Left kidney (tissue), 2 donors: ENCODE results near the gene AQP10. TPM values are rescaled to one million over a fixed set of nuclear protein-coding genes. Genes with fewer than 3 reads are reported as not detected.
"Not testable (repeated sequence)": the region's sequence is repeated elsewhere in the genome, so short reads cannot be mapped to it uniquely, and the experiment has no call there.

ENCODE experiments used
- DNase-seq: peaks from one replicate; pipeline ENCODE4 v3.0.0-alpha.2; 2013
- polyA plus RNA-seq: library from polyadenylated mRNA; unstranded; fragments of 120-200 nt; gene quantifications from one replicate; pipeline ENCODE4 v1.2.1, GENCODE V29; 2013; ENCODE audit not compliant: insufficient read length

The AQP10 gene
- polyA plus RNA-seq, 1 donor = 0.13 TPM

- DNase-seq = no peak
Observed at GRCh38 chr1:154324241-154324640, 3.3 kb downstream of the AQP10 start.

DNA sequence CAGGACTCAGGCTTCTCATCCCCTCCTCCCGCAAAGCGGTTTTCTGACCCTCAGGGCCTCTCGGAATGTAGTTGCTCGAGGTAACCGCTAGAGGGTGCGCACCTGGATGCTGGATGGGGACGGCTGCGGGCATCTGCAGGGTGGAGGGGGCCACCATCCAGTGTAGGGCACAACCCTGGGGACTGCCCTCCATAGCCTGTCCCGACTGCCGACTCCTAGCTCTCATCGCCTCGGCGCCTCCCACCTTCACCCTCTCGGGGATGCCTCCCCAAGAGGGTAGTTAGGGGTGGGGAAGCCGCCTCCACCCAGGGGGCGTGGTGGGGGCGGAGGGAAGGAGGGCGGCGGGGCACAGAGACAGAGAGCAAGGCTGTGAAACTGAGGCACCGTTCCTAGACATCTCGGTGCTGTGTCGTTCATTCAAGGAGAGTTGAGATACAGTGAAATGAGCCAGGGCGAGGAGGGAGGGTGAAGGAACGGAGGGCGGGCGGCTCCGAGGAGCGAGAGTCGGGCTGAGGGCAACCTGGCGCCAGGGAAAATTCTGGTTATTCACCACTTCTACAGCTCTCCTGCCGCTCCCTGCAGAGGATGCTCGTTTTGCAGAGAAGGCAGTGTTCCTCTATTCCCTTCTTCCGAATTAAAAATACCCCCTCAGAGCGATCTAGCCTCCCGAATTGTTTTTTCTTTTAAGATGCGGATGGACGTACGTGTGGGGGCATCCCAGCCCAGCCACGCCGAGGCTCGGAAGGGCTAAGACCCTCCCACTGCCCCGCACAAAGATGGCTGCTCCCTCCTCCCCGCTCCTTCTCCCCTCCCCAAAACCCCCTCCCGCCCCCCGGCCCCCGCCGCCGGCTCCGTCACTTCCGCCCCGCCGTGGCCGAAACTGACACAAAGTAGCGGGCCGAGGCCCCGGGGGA is 4.0 kb downstream of the AQP10 start, which contains the start of gene ATP8B2:
Gene ATP8B2, plus strand, starts transcription at position 857 of the 914 bp plus-strand sequence. CDS start 2,617 bp downstream, outside the sequence.
- DNase-seq = peak; percentile 88

DNA sequence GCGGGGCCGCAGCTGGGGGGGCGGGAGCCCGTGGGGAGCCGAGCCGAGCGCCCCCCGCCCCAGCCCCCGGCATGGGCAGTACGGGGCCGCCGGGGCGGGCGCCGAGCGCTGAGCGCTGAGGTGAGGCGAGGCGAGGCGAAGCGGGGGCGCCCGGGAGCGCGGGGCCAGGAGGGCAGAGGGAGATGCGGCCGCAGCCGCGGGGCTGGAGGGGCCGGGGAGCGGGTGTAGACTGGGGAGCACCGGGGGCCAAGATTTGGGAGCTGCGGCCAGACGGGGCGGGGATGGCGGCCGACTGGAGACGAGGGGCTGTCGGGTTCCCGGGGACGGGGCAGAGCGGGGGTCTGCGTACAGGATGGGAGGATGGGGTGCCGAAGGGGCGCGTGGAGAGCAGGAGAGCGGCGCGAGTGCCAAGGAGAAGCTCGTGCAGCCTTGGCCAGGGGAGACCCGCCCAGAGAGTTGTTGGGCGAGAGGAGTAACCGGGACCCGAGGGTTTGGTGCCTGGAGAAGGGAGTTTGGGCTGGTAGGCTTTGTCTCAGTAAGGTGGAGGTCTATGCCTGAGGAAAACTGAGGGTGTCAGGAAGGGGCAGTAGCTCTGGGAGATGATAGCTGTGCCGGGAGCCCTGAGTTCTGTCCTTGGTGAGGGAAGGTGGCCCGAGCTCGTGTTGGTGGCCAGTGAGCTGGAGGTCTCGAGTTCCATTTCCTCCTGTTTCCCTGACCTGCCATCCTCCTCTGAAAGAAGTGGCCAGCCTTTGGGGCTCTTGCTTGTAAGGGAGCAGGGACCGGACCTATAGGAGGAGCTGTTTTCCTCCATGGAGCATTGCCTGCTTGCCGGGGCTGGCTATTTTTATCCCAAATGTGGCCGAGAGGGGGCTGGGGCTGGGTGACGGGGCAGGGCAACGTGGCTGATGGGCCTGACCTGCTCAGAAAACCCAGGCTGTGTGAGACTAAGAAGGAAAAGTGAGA is 5.0 kb downstream of the AQP10 start:
- peak; percentile 63 for DNase-seq

- DNase-seq = no peak
Observed at GRCh38 chr1:154326546-154327465, 5.9 kb downstream of the AQP10 start.

GRCh38 chr1:154327466-154328317 is 6.8 kb downstream of the AQP10 start:
- DNase-seq = no peak

GRCh38 chr1:154328318-154329151 is 7.6 kb downstream of the AQP10 start:
- DNase-seq = peak; percentile 63

DNA sequence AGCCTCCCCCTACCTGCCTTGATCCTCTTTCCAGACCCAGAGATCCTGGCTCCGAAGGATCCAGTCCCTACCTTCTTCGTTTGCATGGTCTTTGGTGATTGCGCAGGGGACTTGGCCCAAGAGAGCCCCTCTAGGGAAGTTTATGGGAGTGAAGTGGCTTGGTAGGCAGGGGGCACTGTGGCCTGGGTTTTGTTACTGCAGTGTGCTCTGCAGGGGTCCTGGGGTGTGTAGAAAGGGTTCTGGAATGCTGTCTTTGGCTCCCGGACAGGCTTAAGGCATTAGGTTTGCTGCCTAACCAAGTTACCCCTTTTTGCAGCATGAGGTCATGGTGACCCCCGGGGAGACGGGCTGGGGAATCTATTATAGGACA is 8.2 kb downstream of the AQP10 start:
- DNase-seq = no peak

GRCh38 chr1:154329551-154330131 is 8.7 kb downstream of the AQP10 start:
- DNase-seq = no peak

GRCh38 chr1:154330669-154331068 is 9.8 kb downstream of the AQP10 start:
- no peak for DNase-seq

- DNase-seq = no peak
Observed at GRCh38 chr1:154334079-154335024, 13.5 kb downstream of the AQP10 start.

GRCh38 chr1:154335025-154335714 is 14.3 kb downstream of the AQP10 start:
- DNase-seq = peak; percentile 81

DNA sequence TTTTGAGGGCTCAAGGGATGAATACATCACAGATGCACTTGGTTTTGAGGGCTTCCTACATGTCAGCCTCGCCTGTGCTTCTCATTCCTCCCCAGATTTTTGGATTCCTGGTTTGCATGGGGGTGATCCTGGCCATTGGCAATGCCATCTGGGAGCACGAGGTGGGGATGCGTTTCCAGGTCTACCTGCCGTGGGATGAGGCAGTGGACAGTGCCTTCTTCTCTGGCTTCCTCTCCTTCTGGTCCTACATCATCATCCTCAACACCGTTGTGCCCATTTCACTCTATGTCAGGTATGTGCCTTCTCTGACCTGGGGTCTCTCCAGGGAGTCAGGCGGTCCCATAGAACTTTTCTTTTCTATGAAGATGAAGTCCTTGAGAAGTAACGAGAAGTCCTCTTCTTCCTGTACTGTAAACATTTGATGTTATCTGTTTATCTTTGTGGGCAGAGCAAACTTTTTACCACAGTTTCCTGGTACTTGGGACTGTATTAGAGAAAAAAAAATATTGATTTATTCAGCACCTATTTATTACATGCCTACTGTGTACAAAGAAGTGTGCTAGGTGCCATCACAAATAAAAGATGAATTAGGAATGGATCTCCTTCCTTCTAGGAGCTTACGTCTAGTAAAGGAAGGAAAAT is 16.5 kb downstream of the AQP10 start:
- DNase-seq = no peak

GRCh38 chr1:154338875-154339274 is 18.0 kb downstream of the AQP10 start:
- DNase-seq = no peak

GRCh38 chr1:154341366-154341765 is 20.5 kb downstream of the AQP10 start:
- not testable (repeated sequence) for DNase-seq

DNA sequence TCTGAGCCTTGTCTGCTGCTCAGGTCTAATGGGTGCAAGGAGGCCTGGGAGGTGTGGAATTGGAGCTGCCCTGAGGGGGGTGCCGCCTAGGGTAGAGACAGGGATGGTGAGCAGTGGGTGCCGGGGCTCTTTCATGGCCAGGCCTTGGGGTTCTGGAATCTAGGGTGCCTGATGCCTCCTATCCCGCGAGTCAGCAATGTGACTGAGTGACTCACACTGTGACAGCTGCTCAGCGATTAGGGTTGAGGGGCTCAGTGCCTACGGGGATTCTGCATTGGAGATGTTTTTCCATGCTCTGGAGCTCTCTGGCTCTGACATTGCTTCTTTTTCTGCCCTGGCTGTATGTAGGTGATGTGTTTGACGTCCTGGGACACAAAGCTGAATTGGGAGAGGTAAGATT is 21.2 kb downstream of the AQP10 start:
- DNase-seq = no peak

GRCh38 chr1:154342836-154343472 is 22.1 kb downstream of the AQP10 start:
- DNase-seq = no peak
